CD4-positive, alpha-beta T cell treated with Interleukin-17A for 1 hour (primary cell): Measurements from ENCODE around the gene ATXN8OS.
"Not testable (repeated sequence)": the region's sequence is repeated elsewhere in the genome, so short reads cannot be mapped to it uniquely, and the experiment has no call there.

ENCODE experiments used
- DNase-seq: peaks from one replicate; pipeline ENCODE4 v3.0.0-alpha.2; 2020

ATXN8OS gene

GRCh38 chr13:70107498-70108281, at the start of gene ATXN8OS:
TSS of gene ATXN8OS (plus strand) at chr13:70107826.
- DNase-seq, result no peak

- DNase-seq, result no peak
These were observed 27.6 kb upstream of the ATXN8OS start for GRCh38 chr13:70080012-70080411.

GRCh38 chr13:70087247-70087646, 20.4 kb upstream of the ATXN8OS start:
- DNase-seq, result no peak

GRCh38 chr13:70088926-70089325, 18.7 kb upstream of the ATXN8OS start:
- DNase-seq, result no peak

- no peak for DNase-seq
These were observed 17.4 kb upstream of the ATXN8OS start for GRCh38 chr13:70090036-70090723.

GRCh38 chr13:70098669-70099068, 9.0 kb upstream of the ATXN8OS start:
- DNase-seq, result no peak

GRCh38 chr13:70104481-70104880, 3.1 kb upstream of the ATXN8OS start:
- DNase-seq, result no peak

- no peak for DNase-seq
These were observed 515 bp upstream of the ATXN8OS start for GRCh38 chr13:70107125-70107497.

- DNase-seq, result no peak
These were observed 905 bp downstream of the ATXN8OS start, which contains the start of gene KLHL1 for GRCh38 chr13:70108356-70109105. TSS of gene KLHL1 (minus strand) at chr13:70108452. CDS start at chr13:70107699, 753 bp downstream.

- DNase-seq, result no peak
These were observed 9.8 kb downstream of the ATXN8OS start for GRCh38 chr13:70117338-70117905.

GRCh38 chr13:70125693-70126092, 18.1 kb downstream of the ATXN8OS start:
- no peak for DNase-seq

- no peak for DNase-seq
These were observed 20.5 kb downstream of the ATXN8OS start for GRCh38 chr13:70128098-70128497.

GRCh38 chr13:70142658-70143057, 35.0 kb downstream of the ATXN8OS start:
- DNase-seq, result not testable (repeated sequence)

GRCh38 chr13:70162141-70162540, 54.5 kb downstream of the ATXN8OS start:
- no peak for DNase-seq

GRCh38 chr13:70170689-70171088, 63.1 kb downstream of the ATXN8OS start:
- no peak for DNase-seq

GRCh38 chr13:70171151-70171550, 63.5 kb downstream of the ATXN8OS start:
- no peak for DNase-seq

- no peak for DNase-seq
These were observed 65.4 kb downstream of the ATXN8OS start for GRCh38 chr13:70172946-70173597.

GRCh38 chr13:70173598-70173959, 66.0 kb downstream of the ATXN8OS start:
- no peak for DNase-seq

- DNase-seq, result no peak
These were observed 70.7 kb downstream of the ATXN8OS start for GRCh38 chr13:70178346-70178745.
